HL-60 (cell line): Measurements from ENCODE around the gene POLRMT.

Source experiments
- DNase-seq, 2 experiments: peaks; one replicate each; pipeline ENCODE4 v3.0.0-alpha.2; 2010 to 2020; ENCODE audit warnings: low read depth in 1 of 2, low spot score in 1 of 2
- H3K27ac ChIP-seq: fragments of 250-450 bp; sonication (Bioruptor Pico); replicated peaks from 2 replicates; pipeline ENCODE4 v1.5.1; 2020; ENCODE audit warnings: mild to moderate bottlenecking, moderate library complexity
- H3K27me3 ChIP-seq: fragments of 250-450 bp; sonication (Bioruptor Pico); 2 replicates; pipeline ENCODE4 v1.5.1; 2021; ENCODE audit warnings: mild to moderate bottlenecking, moderate library complexity; ENCODE audit not compliant: insufficient read depth, poor library complexity, severe bottlenecking
- H3K4me3 ChIP-seq: replicated peaks from 2 replicates; pipeline ENCODE4 v1.5.1; 2011; ENCODE audit warnings: mild to moderate bottlenecking, control low read depth, low read length; ENCODE audit not compliant: insufficient read depth
- GABPA ChIP-seq: IDR thresholded peaks from 2 replicates; pipeline ENCODE4 v1.6.1; 2012; ENCODE audit warnings: low read depth
- POLR2AphosphoS5 ChIP-seq: IDR thresholded peaks from 2 replicates; pipeline ENCODE4 v1.6.1; 2012; ENCODE audit warnings: low read depth
- SPI1 ChIP-seq: IDR thresholded peaks from 2 replicates; pipeline ENCODE4 v1.6.1; 2012; ENCODE audit warnings: low read depth, mild to moderate bottlenecking, borderline replicate concordance
- TF ChIP-seq, protein P1 (sequence below): IDR thresholded peaks from 2 replicates; pipeline ENCODE4 v1.6.1; 2012; ENCODE audit warnings: low read depth; ENCODE audit not compliant: insufficient replicate concordance
- TF ChIP-seq, protein P2 (sequence below): IDR thresholded peaks from one replicate; pipeline ENCODE4 v1.5.1; 2011; ENCODE audit warnings: low read length, control low read depth, inconsistent platforms; ENCODE audit not compliant: insufficient read depth

POLRMT gene

DNA sequence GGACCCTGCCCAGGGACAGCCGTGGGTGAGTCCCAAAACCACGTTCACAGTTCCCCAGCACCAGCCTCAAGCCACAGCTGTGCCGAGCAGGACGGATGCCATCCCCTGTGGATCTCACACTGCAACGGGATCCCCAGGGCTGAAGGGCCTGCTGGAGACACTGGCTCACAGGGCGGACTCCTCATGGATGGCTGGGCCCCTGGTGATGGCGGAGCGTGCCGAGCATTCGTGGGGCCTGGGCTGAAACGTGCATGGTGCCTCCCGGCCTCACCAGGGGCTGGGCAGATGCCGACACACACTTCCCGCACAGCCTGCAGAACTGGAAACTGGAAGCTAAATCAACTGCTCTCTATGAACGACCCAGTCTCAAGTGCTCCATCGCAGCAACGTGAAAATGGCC, 20.1 kb upstream of the POLRMT start:
- TF ChIP-seq, protein P1, sequence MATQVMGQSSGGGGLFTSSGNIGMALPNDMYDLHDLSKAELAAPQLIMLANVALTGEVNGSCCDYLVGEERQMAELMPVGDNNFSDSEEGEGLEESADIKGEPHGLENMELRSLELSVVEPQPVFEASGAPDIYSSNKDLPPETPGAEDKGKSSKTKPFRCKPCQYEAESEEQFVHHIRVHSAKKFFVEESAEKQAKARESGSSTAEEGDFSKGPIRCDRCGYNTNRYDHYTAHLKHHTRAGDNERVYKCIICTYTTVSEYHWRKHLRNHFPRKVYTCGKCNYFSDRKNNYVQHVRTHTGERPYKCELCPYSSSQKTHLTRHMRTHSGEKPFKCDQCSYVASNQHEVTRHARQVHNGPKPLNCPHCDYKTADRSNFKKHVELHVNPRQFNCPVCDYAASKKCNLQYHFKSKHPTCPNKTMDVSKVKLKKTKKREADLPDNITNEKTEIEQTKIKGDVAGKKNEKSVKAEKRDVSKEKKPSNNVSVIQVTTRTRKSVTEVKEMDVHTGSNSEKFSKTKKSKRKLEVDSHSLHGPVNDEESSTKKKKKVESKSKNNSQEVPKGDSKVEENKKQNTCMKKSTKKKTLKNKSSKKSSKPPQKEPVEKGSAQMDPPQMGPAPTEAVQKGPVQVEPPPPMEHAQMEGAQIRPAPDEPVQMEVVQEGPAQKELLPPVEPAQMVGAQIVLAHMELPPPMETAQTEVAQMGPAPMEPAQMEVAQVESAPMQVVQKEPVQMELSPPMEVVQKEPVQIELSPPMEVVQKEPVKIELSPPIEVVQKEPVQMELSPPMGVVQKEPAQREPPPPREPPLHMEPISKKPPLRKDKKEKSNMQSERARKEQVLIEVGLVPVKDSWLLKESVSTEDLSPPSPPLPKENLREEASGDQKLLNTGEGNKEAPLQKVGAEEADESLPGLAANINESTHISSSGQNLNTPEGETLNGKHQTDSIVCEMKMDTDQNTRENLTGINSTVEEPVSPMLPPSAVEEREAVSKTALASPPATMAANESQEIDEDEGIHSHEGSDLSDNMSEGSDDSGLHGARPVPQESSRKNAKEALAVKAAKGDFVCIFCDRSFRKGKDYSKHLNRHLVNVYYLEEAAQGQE: no peak
- no peak for DNase-seq
- H3K4me3 ChIP-seq: no peak overlapping the region
- H3K27me3 ChIP-seq: no peaks in the 10 kb centered on the region
- H3K27ac ChIP-seq: no peak overlapping the region

DNA sequence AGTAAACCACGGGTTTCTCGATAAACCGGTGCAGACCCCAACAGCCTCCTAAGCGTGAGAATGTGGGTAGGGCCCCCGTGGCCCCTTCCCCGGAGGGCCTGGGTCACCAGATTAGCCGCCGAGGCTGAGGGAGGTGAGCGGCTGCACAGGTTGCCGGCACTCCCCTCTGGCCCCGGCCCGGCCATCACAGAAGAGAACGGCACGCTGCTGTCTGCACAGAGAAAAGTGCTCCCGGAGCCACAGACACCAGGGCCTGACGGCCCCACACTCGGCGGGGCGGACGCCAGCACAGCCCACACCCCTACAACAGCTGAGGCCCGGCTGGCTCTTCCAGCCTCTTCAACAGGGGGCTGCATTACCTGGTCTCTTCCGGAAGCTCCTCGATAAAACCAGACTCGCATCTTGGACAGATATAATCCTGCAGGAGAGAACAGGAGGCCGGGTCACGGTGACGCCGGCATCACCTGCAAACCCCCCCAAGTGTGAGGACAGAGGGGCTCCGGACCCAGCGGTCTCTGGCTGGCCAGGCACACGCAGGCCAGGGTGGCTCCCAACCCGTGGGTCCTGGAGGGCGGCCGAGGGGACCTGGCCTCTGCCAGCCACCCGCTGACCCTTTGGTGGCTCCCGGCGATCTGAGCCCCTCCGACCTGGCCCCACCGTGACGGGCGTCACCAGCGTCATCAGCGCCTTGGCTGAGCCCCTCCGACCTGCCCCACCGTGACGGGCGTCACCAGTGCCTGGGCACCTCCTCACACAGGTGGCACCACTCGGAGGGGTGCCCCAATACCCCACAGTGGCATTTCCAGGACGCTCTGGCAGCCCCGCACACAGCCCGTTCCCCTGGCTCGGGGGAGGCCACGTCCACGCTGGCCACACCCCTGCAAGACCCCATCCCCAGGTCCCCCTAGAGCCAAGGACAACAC, 19.4 kb upstream of the POLRMT start:
- TF ChIP-seq SPI1 (no peak), GABPA (no peak), POLR2AphosphoS5 (no peak)
- TF ChIP-seq, protein P2, sequence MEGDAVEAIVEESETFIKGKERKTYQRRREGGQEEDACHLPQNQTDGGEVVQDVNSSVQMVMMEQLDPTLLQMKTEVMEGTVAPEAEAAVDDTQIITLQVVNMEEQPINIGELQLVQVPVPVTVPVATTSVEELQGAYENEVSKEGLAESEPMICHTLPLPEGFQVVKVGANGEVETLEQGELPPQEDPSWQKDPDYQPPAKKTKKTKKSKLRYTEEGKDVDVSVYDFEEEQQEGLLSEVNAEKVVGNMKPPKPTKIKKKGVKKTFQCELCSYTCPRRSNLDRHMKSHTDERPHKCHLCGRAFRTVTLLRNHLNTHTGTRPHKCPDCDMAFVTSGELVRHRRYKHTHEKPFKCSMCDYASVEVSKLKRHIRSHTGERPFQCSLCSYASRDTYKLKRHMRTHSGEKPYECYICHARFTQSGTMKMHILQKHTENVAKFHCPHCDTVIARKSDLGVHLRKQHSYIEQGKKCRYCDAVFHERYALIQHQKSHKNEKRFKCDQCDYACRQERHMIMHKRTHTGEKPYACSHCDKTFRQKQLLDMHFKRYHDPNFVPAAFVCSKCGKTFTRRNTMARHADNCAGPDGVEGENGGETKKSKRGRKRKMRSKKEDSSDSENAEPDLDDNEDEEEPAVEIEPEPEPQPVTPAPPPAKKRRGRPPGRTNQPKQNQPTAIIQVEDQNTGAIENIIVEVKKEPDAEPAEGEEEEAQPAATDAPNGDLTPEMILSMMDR: no peak
- TF ChIP-seq, protein P1: no peak
- no peaks in the 10 kb centered on the region for H3K27me3 ChIP-seq
- H3K4me3 ChIP-seq: no peak overlapping the region
- no peak overlapping the region for H3K27ac ChIP-seq
- no peak for DNase-seq

DNA sequence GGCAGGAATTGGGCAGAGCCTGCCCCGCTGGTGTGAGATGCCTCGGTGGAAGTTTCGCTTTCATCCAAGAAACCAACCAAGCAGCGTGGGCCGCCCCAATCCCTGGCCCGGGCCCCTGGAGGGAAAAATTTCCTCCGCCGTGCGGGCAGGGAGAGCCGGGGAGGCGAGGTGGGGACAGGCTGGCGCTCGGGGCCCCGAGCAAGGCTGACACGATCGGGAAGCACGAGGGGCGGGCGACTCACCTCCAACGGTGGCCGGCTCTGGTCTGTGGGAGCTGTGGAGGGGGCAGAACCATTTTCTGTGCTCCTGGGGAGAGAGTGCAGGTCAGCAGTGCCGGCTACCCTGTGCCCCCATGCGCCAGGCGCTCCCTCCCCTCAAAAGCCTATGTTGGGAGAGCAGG, 18.7 kb upstream of the POLRMT start:
- TF ChIP-seq, protein P1: no peak
- no peak for TF ChIP-seq GABPA
- TF ChIP-seq POLR2AphosphoS5: no peak
- no peak for TF ChIP-seq SPI1
- TF ChIP-seq, protein P2: no peak
- H3K27me3 ChIP-seq: no peaks in the 10 kb centered on the region
- no peak for DNase-seq
- H3K4me3 ChIP-seq: no peak overlapping the region
- H3K27ac ChIP-seq: no peak overlapping the region
